Ovary (tissue), 3 donors: ENCODE results near the gene SYNDIG1.

Experiments
- EP300 ChIP-seq: sonication (generic); formaldehyde crosslinking; IDR thresholded peaks from one replicate; pipeline ENCODE4 v1.6.1; 2017; ENCODE audit warnings: antibody characterized with exemption
- POLR2A ChIP-seq: fragments of 450-650 bp; IDR thresholded peaks from one replicate; pipeline ENCODE4 v1.6.1; 2017; ENCODE audit warnings: antibody characterized with exemption, mild to moderate bottlenecking, moderate library complexity
- TF ChIP-seq, protein P1 (sequence below), 3 donors: fragments of 450-650 bp in 2 of 3; fragments of 200-600 bp in 1 of 3; IDR thresholded peaks; one replicate each; pipeline versions ENCODE4 v1.5.1 to v1.8.0; 2016 to 2022; ENCODE audit warnings: antibody characterized with exemption in 3 of 3, mild to moderate bottlenecking in 1 of 3
- donor health status: DM: no; HTN: no; CAD: no.

DNA sequence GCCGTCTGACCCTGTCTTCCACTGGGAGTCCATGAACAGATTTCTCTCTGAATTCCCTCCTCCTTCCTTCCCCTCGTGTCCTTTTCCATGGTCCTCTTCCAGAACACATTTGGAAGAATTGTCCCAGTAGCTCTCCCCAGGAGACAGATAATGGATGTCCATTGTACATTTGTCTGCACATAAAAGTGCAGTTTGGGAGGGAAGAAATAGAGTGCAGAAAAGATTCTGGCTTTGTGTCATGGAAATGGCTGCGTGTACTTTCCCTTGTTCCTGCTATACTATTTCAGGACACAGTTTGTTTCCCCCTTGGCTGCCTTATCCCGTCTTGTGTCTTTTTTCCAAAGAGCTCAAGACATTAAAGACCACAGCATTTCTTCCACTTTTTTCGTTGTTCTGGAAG lies 127.6 kb downstream of the SYNDIG1 start:
- TF ChIP-seq, protein P1, sequence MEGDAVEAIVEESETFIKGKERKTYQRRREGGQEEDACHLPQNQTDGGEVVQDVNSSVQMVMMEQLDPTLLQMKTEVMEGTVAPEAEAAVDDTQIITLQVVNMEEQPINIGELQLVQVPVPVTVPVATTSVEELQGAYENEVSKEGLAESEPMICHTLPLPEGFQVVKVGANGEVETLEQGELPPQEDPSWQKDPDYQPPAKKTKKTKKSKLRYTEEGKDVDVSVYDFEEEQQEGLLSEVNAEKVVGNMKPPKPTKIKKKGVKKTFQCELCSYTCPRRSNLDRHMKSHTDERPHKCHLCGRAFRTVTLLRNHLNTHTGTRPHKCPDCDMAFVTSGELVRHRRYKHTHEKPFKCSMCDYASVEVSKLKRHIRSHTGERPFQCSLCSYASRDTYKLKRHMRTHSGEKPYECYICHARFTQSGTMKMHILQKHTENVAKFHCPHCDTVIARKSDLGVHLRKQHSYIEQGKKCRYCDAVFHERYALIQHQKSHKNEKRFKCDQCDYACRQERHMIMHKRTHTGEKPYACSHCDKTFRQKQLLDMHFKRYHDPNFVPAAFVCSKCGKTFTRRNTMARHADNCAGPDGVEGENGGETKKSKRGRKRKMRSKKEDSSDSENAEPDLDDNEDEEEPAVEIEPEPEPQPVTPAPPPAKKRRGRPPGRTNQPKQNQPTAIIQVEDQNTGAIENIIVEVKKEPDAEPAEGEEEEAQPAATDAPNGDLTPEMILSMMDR (IDR thresholded peaks at IDR 0.05), result no peak
- no peak for TF ChIP-seq EP300
- no peak for TF ChIP-seq POLR2A
